ENCODE data around the gene PDE4B. TPM values are rescaled to one million over a fixed set of nuclear protein-coding genes. Genes with fewer than 3 reads are reported as not detected.
A peak's percentile ranks its signal among the peaks of the same experiment; 100 is the strongest.

Gene PDE4B
- total and polyA plus RNA-seq, 10 of the 15 experiments (the other 5 are each of a cell fraction or from before 2014, with no cell fraction given), result 3.0 to 13.2 (median 5.7) TPM

DNA sequence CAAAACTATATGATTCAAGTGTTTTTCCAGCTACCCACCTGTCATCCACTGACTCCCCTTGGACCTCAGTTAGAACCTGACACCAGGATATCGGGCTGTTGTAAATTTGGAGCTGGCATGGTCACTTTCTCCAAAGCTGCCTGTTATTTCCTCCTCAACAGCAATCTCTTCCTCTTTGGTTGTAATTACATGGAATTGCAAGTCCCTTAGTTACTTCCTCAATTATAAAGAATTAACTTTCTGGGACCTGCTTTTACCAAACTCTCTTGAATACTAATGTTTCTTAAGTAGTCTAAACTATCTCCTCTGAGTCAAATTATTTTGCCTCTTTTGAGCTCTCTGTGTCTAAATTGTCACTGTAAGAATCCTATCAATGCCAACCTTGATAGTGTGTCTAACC is 590.9 kb downstream of the PDE4B start:
- ATAC-seq (no peak), DNase-seq (ENCODE audit: low read depth, low spot score) (no peak), FAIRE-seq (no peak)
- no peak overlapping the region for H2AFZ ChIP-seq (ENCODE audit: control insufficient read depth, low read depth, low read length)
- H3K4me3 ChIP-seq, result no peak overlapping the region
- TF ChIP-seq HDGF (IDR thresholded peaks at IDR 0.05) (no peak), CBX5 (IDR thresholded peaks at IDR 0.05; ENCODE audit: low read depth) (0 out of 2 replicates have a peak, but pooled peaks have one; percentile 12)
- TF ChIP-seq, protein P1, sequence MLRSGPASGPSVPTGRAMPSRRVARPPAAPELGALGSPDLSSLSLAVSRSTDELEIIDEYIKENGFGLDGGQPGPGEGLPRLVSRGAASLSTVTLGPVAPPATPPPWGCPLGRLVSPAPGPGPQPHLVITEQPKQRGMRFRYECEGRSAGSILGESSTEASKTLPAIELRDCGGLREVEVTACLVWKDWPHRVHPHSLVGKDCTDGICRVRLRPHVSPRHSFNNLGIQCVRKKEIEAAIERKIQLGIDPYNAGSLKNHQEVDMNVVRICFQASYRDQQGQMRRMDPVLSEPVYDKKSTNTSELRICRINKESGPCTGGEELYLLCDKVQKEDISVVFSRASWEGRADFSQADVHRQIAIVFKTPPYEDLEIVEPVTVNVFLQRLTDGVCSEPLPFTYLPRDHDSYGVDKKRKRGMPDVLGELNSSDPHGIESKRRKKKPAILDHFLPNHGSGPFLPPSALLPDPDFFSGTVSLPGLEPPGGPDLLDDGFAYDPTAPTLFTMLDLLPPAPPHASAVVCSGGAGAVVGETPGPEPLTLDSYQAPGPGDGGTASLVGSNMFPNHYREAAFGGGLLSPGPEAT (IDR thresholded peaks at IDR 0.05; ENCODE audit: low read depth), result no peak
- H3K9ac ChIP-seq (ENCODE audit: control insufficient read depth, insufficient read depth, low read length), result no peak overlapping the region
- no peak overlapping the region for H3K4me2 ChIP-seq (ENCODE audit: control insufficient read depth, insufficient read depth)
- in situ Hi-C loops (cut with MboI) (loop anchor here (25.0 kb wide), 2 partner anchors 554 to 779 kb away; partner anchors contain the start of gene IL23R), intact Hi-C loops (cut with micrococcal nuclease; ENCODE audit: unreplicated experiment) (no loop called here)
- ChIA-PET POLR2A (interaction anchor here (1.2 kb wide), 1 partner anchor 30 kb away, joined by 3 read pairs; no protein-coding TSS in a partner anchor), SMC1A (ENCODE audit: uncharacterized antibody, unreplicated experiment) (interaction anchor here (1.0 to 11.2 kb wide), 5 partner anchors 12 to 109 kb away, joined by 3 to 253 read pairs (median 4); no protein-coding TSS in a partner anchor), CTCF (interaction anchor here (1.3 to 1.5 kb wide), 3 partner anchors 8 to 63 kb away, joined by 4 to 9 read pairs (median 4); no protein-coding TSS in a partner anchor), RAD21 (ENCODE audit: unreplicated experiment) (interaction anchor here (0.7 kb wide), 1 partner anchor 10 kb away, joined by 4 read pairs; no protein-coding TSS in a partner anchor)
- no peaks in the 10 kb centered on the region; a peak in 2 of 4 replicates for H3K36me3 ChIP-seq (ENCODE audit: control insufficient read depth in 2 of 2, insufficient read depth in 2 of 2, low read length in 1 of 2)
- peaks cover 34% of the 10 kb centered on the region for H3K9me3 ChIP-seq (replicated peaks; ENCODE audit: control insufficient read depth, insufficient read depth, low read length)
- H3K4me1 ChIP-seq (ENCODE audit: control insufficient read depth, insufficient read depth, low read length), result peaks cover 25% of the 10 kb centered on the region
- no peaks in the 10 kb centered on the region for H3K27me3 ChIP-seq (replicated peaks in 1 of 2; ENCODE audit: control insufficient read depth in 2 of 2, insufficient read depth in 2 of 2, low read length in 1 of 2)
- WGBS (ENCODE audit: insufficient coverage, insufficient replicate concordance, low lambda C conversion rate, missing lambda C conversion rate), result 96% methylated on average over 1 of the region's 1 CpG
- H3K27ac ChIP-seq (ENCODE audit: control insufficient read depth, insufficient read depth), result no peak overlapping the region
- no peaks in the 10 kb centered on the region for H4K20me1 ChIP-seq (ENCODE audit: control insufficient read depth, insufficient read depth)
- no TSS peak for BruUV-seq (replicated peaks)
- no peaks in the 10 kb centered on the region for H3K79me2 ChIP-seq (ENCODE audit: control insufficient read depth, insufficient read depth, low read length)

Data from GM12878 (cell line).